Stomach (tissue), 4 donors: Measurements from ENCODE around the gene CHERP.
"Not testable (repeated sequence)": the region's sequence is repeated elsewhere in the genome, so short reads cannot be mapped to it uniquely, and the experiment has no call there.

Experiments used
- POLR2A ChIP-seq, 4 donors: fragments of 450-650 bp; IDR thresholded peaks; one replicate each; pipeline ENCODE4 v1.6.1; 2016; ENCODE audit warnings: antibody characterized with exemption in 4 of 4, control low read depth in 2 of 4, mild to moderate bottlenecking in 1 of 4, moderate library complexity in 1 of 4
- POLR2AphosphoS5 ChIP-seq, 3 donors: sonication (generic); formaldehyde crosslinking; IDR thresholded peaks; one replicate each; pipeline ENCODE4 v1.6.1; 2016; ENCODE audit warnings: antibody characterized with exemption in 3 of 3
- TF ChIP-seq, protein P1 (sequence below), 7 experiments: fragments of 450-650 bp in 4 of 7; fragments of 200-600 bp in 3 of 7; sonication (generic) in 3 of 7; IDR thresholded peaks; one replicate each; pipeline ENCODE4 v1.5.1; 2016 to 2019; ENCODE audit warnings: antibody characterized with exemption in 7 of 7, control low read depth in 2 of 7, mild to moderate bottlenecking in 1 of 7

DNA sequence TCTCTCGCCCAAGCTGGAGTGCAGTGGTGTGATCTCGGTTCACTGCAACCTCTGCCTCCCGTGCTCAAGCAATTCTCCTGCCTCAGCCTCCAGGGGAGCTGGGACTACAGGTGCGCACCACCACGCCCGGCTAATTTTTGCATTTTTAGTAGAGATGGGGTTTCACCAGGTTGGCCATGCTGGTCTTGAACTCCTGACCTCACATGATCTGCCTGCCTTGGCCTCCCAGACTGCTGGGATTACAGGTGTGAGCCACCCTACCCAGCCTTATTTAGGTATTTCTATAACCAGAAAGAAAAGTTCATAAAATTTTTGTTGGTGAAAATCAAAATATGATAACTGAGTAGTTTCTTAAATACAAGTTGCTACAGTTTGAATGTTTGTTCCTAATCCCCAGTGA lies 1.5 kb upstream of the CHERP start:
- TF ChIP-seq, protein P1, sequence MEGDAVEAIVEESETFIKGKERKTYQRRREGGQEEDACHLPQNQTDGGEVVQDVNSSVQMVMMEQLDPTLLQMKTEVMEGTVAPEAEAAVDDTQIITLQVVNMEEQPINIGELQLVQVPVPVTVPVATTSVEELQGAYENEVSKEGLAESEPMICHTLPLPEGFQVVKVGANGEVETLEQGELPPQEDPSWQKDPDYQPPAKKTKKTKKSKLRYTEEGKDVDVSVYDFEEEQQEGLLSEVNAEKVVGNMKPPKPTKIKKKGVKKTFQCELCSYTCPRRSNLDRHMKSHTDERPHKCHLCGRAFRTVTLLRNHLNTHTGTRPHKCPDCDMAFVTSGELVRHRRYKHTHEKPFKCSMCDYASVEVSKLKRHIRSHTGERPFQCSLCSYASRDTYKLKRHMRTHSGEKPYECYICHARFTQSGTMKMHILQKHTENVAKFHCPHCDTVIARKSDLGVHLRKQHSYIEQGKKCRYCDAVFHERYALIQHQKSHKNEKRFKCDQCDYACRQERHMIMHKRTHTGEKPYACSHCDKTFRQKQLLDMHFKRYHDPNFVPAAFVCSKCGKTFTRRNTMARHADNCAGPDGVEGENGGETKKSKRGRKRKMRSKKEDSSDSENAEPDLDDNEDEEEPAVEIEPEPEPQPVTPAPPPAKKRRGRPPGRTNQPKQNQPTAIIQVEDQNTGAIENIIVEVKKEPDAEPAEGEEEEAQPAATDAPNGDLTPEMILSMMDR (IDR thresholded peaks at IDR 0.05): not testable (repeated sequence)
- TF ChIP-seq POLR2A, POLR2AphosphoS5 (IDR thresholded peaks at IDR 0.05): not testable (repeated sequence)
